ENCODE measurements around the gene PARD6G. TPM values are rescaled to one million over a fixed set of nuclear protein-coding genes. Genes with fewer than 3 reads are reported as not detected.

The PARD6G gene
- total RNA-seq, 1 donor from 2014 or later: 6.5 TPM

DNA sequence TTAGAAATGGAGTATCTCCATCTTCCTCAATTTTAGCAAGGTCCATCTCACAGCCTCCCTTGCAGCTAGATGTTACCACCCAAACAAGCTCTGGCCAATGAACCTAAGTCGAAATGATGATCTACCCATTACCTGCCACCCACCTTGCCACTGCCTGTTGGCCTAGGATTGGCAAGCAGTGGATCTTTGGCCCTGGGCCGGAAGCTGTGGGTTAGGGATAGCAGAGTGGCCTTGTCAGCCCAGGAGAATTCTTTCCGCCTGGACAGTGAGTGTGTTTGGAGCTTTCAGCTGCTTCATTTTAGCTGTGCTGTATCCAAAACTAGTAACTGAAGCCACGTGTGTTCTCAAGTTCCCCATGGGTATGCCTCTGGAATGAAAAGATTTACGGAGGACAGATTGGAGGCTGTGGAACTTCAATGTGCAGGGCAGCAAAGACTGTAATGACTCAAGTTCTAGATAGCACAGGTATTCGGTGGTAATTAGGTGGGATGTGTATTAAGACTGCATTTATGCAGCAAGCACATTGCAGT, 7.7 kb upstream of the PARD6G start:
- intact Hi-C loops (cut with DNase I): no loop called here
- ATAC-seq: no peak
- H3K4me1 ChIP-seq: no peaks in the 10 kb centered on the region

DNA sequence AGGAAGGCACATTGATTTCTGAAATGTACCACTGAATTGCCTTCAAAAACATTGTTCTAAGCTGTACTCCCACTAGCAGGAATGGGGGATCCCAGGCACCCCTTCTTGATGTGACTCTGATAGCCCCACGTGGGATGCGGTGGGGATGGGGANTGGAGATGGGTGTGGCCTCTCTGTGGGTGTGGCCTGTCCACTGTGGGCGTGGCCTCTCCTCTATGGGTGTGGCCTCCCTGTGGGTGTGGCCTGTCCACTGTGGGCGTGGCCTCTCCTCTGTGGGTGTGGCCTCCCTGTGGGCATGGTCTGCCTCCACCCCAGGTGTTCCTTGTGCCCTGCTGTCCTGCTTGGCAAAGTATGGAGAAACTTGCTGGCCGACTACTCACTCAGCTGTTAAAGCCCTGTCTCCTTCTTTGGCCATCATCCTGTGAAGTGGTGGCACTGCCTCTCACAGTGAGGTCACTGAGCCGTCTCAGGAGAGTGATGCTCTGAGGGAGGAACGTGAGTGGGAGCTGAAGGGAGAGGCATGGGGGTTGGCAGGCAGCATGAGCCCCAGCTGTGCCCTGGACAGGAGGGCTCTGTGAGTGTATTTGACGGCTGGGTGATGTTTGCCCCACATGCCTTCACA, 6.7 kb upstream of the PARD6G start:
- Histone ChIP-seq H3K27ac (no peak overlapping the region), H3K27me3 (no peaks in the 10 kb centered on the region), H3K36me3 (no peaks in the 10 kb centered on the region), H3K9me3 (no peaks in the 10 kb centered on the region), H3K4me1 (no peaks in the 10 kb centered on the region), H3K4me3 (no peak overlapping the region)
- DNase-seq (peak; percentile 36), ATAC-seq (peak; percentile 67)
- TF ChIP-seq, protein P1, sequence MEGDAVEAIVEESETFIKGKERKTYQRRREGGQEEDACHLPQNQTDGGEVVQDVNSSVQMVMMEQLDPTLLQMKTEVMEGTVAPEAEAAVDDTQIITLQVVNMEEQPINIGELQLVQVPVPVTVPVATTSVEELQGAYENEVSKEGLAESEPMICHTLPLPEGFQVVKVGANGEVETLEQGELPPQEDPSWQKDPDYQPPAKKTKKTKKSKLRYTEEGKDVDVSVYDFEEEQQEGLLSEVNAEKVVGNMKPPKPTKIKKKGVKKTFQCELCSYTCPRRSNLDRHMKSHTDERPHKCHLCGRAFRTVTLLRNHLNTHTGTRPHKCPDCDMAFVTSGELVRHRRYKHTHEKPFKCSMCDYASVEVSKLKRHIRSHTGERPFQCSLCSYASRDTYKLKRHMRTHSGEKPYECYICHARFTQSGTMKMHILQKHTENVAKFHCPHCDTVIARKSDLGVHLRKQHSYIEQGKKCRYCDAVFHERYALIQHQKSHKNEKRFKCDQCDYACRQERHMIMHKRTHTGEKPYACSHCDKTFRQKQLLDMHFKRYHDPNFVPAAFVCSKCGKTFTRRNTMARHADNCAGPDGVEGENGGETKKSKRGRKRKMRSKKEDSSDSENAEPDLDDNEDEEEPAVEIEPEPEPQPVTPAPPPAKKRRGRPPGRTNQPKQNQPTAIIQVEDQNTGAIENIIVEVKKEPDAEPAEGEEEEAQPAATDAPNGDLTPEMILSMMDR (IDR thresholded peaks at IDR 0.05): no peak
- intact Hi-C loops (cut with DNase I): no loop called here

More for the DNA sequence above, 7.7 kb upstream of the PARD6G start:
- H3K27ac ChIP-seq: no peak overlapping the region
- H3K36me3 ChIP-seq: no peaks in the 10 kb centered on the region
- H3K4me3 ChIP-seq: no peak overlapping the region
- TF ChIP-seq, protein P1 (IDR thresholded peaks at IDR 0.05): no peak
- no peaks in the 10 kb centered on the region for H3K27me3 ChIP-seq
- no peaks in the 10 kb centered on the region for H3K9me3 ChIP-seq
- no peak for DNase-seq

DNA sequence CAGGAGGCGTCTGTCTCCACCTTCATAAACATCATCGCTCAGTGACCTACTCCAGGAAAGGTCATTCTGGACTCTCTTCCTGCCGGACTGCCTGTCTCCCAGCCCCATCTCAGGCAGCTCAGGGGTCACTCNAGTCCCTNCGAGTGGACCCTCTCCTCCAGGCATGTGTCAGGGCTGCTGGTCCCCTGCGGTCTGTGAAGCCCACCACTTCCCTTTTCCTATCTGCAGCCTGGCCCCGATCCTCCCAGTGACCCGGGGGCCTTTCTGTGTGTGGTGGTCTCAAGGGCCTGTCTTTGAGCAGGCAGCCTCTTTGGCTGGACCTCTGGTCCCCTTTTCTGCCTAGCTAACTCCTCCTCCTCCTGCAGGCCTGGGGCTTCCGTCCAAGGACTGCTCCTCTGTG, 5.9 kb upstream of the PARD6G start:
- TF ChIP-seq, protein P1 (IDR thresholded peaks at IDR 0.05): no peak
- Histone ChIP-seq H3K27me3 (no peaks in the 10 kb centered on the region), H3K4me3 (no peak overlapping the region), H3K4me1 (no peaks in the 10 kb centered on the region), H3K9me3 (no peaks in the 10 kb centered on the region), H3K27ac (no peak overlapping the region), H3K36me3 (no peaks in the 10 kb centered on the region)
- intact Hi-C loops (cut with DNase I): no loop called here
- ATAC-seq (no peak), DNase-seq (no peak)

DNA sequence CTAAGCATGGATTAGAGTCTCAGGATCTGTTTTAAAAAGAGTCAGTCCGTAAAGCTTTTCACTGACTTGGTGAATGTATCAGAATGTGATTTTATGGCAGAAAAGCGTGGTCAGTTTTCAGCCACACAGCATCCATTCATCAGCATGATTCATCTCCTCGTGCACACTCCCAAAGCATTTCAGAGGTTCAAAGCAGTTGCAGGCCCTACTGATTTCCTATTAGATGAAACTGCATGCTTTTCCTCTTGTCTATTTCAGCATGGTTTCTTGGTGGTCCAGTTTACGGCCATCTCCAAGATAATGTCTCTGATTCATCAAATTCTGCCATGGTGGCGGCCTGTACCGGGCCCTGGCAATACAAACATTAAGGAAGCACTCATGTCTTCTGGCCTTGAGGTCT, 4.8 kb upstream of the PARD6G start:
- no peak for ATAC-seq
- TF ChIP-seq, protein P1 (IDR thresholded peaks at IDR 0.05): no peak
- intact Hi-C loops (cut with DNase I): no loop called here
- peaks cover 3% of the 10 kb centered on the region for H3K4me1 ChIP-seq
- no peak overlapping the region for H3K4me3 ChIP-seq
- H3K27ac ChIP-seq: no peak overlapping the region
- no peak for DNase-seq
- no peaks in the 10 kb centered on the region for H3K27me3 ChIP-seq
- H3K36me3 ChIP-seq: no peaks in the 10 kb centered on the region
- H3K9me3 ChIP-seq: no peaks in the 10 kb centered on the region

DNA sequence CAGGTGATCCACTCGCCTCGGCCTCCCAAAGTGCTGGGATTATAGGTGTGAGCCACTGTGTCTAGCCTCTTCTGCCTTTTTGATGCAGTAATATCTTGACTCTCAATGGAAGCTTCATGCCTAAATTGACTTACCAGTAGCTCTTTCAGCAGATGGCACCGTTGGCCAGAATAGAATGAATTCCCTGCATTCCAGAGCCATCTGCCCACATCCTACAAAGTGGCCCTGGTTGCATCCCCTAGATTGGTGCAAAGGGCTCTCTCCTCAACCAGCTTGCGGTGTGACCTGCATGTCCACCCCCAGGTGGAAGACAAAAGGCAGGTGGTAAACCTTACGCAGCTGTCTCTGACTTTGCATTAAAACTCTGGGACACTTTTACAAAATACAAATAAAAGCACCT, 4.4 kb upstream of the PARD6G start:
- Histone ChIP-seq H3K9me3 (no peaks in the 10 kb centered on the region), H3K27me3 (no peaks in the 10 kb centered on the region), H3K36me3 (no peaks in the 10 kb centered on the region), H3K4me3 (no peak overlapping the region), H3K27ac (no peak overlapping the region), H3K4me1 (peaks cover 3% of the 10 kb centered on the region)
- intact Hi-C loops (cut with DNase I): no loop called here
- TF ChIP-seq, protein P1 (IDR thresholded peaks at IDR 0.05): no peak
- ATAC-seq: no peak
- no peak for DNase-seq

Data from upper lobe of right lung (tissue), 1 donor.